Calu3 (cell line): Measurements from ENCODE around the gene TP53BP2. TPM values are rescaled to one million over a fixed set of nuclear protein-coding genes. Genes with fewer than 3 reads are reported as not detected.
A peak's percentile ranks its signal among the peaks of the same experiment; 100 is the strongest.
"Not testable (repeated sequence)": the region's sequence is repeated elsewhere in the genome, so short reads cannot be mapped to it uniquely, and the experiment has no call there.

Experiments
- BruUV-seq: library from RNA; stranded (reverse); fragments of 400-500 nt; replicated peaks from 2 replicates; lab custom pipeline; 2021; lab: Mats Ljungman, UMichigan
- CTCF ChIA-PET: fragments of 300-600 bp; sonication (Branson Sonifier 250); formaldehyde crosslinking; loops from one replicate; lab custom pipeline; 2022; ENCODE audit warnings: antibody characterized with exemption; lab: Charles Lee
- DNase-seq: peaks from one replicate; pipeline ENCODE4 v3.0.0; 2022
- H3K27ac Mint-ChIP-seq: one replicate; pipeline ENCODE4 v1.8.0; 2022; ENCODE audit warnings: mixed read lengths; ENCODE audit not compliant: unreplicated experiment
- H3K27me3 Mint-ChIP-seq: one replicate; pipeline ENCODE4 v1.8.0; 2022; ENCODE audit warnings: mixed read lengths; ENCODE audit not compliant: unreplicated experiment
- H3K36me3 Mint-ChIP-seq: one replicate; pipeline ENCODE4 v1.8.0; 2022; ENCODE audit warnings: mild to moderate bottlenecking, moderate library complexity, mixed read lengths; ENCODE audit not compliant: insufficient read depth, unreplicated experiment
- H3K4me1 Mint-ChIP-seq: one replicate; pipeline ENCODE4 v1.8.0; 2022; ENCODE audit warnings: mild to moderate bottlenecking, low read depth, mixed read lengths; ENCODE audit not compliant: unreplicated experiment
- H3K4me3 Mint-ChIP-seq: one replicate; pipeline ENCODE4 v1.8.0; 2022; ENCODE audit warnings: mild to moderate bottlenecking, low read depth, moderate library complexity, mixed read lengths; ENCODE audit not compliant: unreplicated experiment
- H3K9me3 Mint-ChIP-seq: one replicate; pipeline ENCODE4 v1.8.0; 2022; ENCODE audit warnings: low read depth, mixed read lengths; ENCODE audit not compliant: unreplicated experiment
- CTCF ChIP-seq: fragments of 200-600 bp; IDR thresholded peaks from one replicate; pipeline ENCODE4 v1.8.0; 2022; ENCODE audit warnings: antibody characterized with exemption; ENCODE audit not compliant: unreplicated experiment
- intact Hi-C: fragments of 100-400 bp; cut with micrococcal nuclease; formaldehyde crosslinking; loops from one replicate; pipeline ENCODE4 v1.10.0; 2022; ENCODE audit not compliant: unreplicated experiment
- total RNA-seq: library from RNA; stranded (reverse); gene quantifications from 2 replicates; pipeline ENCODE4 v1.2.3, GENCODE V29; 2022

Gene TP53BP2
- total RNA-seq, 1 experiment from 2014 or later: 66.4 TPM

- Mint-ChIP-seq H3K4me1 (peaks cover 69% of the 10 kb centered on the region), H3K27ac (peak overlapping the region; percentile 95), H3K9me3 (no peaks in the 10 kb centered on the region), H3K4me3 (peak overlapping the region; percentile 62), H3K27me3 (no peaks in the 10 kb centered on the region), H3K36me3 (peaks cover 65% of the 10 kb centered on the region)
- BruUV-seq: no TSS peak
- CTCF ChIA-PET: interaction anchor here (0.6 to 2.9 kb wide), 4 partner anchors 13 to 101 kb away, joined by 3 to 9 read pairs (median 4); no protein-coding TSS in a partner anchor
- peak; percentile 44 for DNase-seq
- no peak for TF ChIP-seq CTCF
- intact Hi-C loops: loop anchor here (1.0 to 2.0 kb wide), 2 partner anchors 9 to 25 kb away; no protein-coding TSS in a partner anchor
Measured at GRCh38 chr1:223739366-223740037, 106.2 kb downstream of the TP53BP2 start.

GRCh38 chr1:223738465-223739365 lies 107.0 kb downstream of the TP53BP2 start:
- Mint-ChIP-seq H3K4me3 (peak overlapping the region; percentile 62), H3K27ac (peak overlapping the region; percentile 95), H3K9me3 (no peaks in the 10 kb centered on the region), H3K27me3 (no peaks in the 10 kb centered on the region), H3K4me1 (peaks cover 68% of the 10 kb centered on the region), H3K36me3 (peaks cover 65% of the 10 kb centered on the region)
- peak; percentile 77 for DNase-seq
- TF ChIP-seq CTCF: no peak
- CTCF ChIA-PET: interaction anchor here (0.6 to 2.9 kb wide), 9 partner anchors 10 to 406 kb away, joined by 3 to 9 read pairs (median 4); no protein-coding TSS in a partner anchor
- no TSS peak for BruUV-seq
- intact Hi-C loops: loop anchor here (1.0 kb wide), 1 partner anchor 8 kb away; no protein-coding TSS in a partner anchor

GRCh38 chr1:223737342-223737741 lies 108.4 kb downstream of the TP53BP2 start:
- peaks cover 65% of the 10 kb centered on the region for H3K36me3 Mint-ChIP-seq
- no peak overlapping the region for H3K27ac Mint-ChIP-seq
- intact Hi-C loops: no loop called here
- no peak overlapping the region for H3K4me3 Mint-ChIP-seq
- peaks cover 77% of the 10 kb centered on the region for H3K4me1 Mint-ChIP-seq
- BruUV-seq: no TSS peak
- no peak for DNase-seq
- no peaks in the 10 kb centered on the region for H3K9me3 Mint-ChIP-seq
- H3K27me3 Mint-ChIP-seq: no peaks in the 10 kb centered on the region
- CTCF ChIA-PET: interaction anchor here (0.6 to 2.9 kb wide), 3 partner anchors 9 to 116 kb away, joined by 3 to 9 read pairs (median 4); no protein-coding TSS in a partner anchor
- no peak for TF ChIP-seq CTCF

- intact Hi-C loops, H3K9me3 Mint-ChIP-seq, H3K27me3 Mint-ChIP-seq, BruUV-seq, H3K4me3 Mint-ChIP-seq, DNase-seq: not testable (repeated sequence)
- Mint-ChIP-seq H3K4me1 (peaks cover 80% of the 10 kb centered on the region), H3K36me3 (peaks cover 69% of the 10 kb centered on the region), H3K27ac (peak overlapping the region; percentile 3)
- CTCF ChIA-PET: interaction anchor here (0.6 kb wide), 1 partner anchor 9 kb away, joined by 3 read pairs; no protein-coding TSS in a partner anchor
Measured at GRCh38 chr1:223736638-223737037, 109.1 kb downstream of the TP53BP2 start.
